HepG2 (cell line): ENCODE data around the gene GNG5. TPM values are rescaled to one million over a fixed set of nuclear protein-coding genes. Genes with fewer than 3 reads are reported as not detected.

ENCODE experiments used
- ATAC-seq: fragments of 200-7000 bp; cut with Tn5 transposase; 3 replicates; pipeline ENCODE4 v1.9.1; 2020; ENCODE audit warnings: mild to moderate bottlenecking, moderate library complexity
- BruUV-seq: library from RNA; stranded (reverse); fragments of 400-500 nt; replicated peaks from 2 replicates; lab custom pipeline; 2021; lab: Mats Ljungman, UMichigan
- CTCF ChIA-PET: fragments of 300-600 bp; formaldehyde crosslinking; extraction: SDS; loops from one replicate; lab custom pipeline; 2021; ENCODE audit warnings: low total read pairs, inconsistent platforms, low intra/inter-chr PET ratio; lab: Yijun Ruan, JAX
- POLR2A ChIA-PET: fragments of 350-600 bp; sonication (Branson Sonifier 250); formaldehyde crosslinking; loops from one replicate; lab custom pipeline; 2020; ENCODE audit warnings: antibody characterized with exemption, inconsistent platforms; lab: Yijun Ruan, JAX
- DNase-seq: peaks from one replicate; pipeline ENCODE4 v3.0.0-alpha.2; 2015; ENCODE audit warnings: low spot score
- FAIRE-seq: peaks from 3 replicates; lab custom pipeline; 2011; peaks lifted over from hg19 to GRCh38; lab: Jason Lieb, UNC
- H2AFZ ChIP-seq: one replicate; pipeline ENCODE4 v1.6.1; 2011; ENCODE audit warnings: low read length, inconsistent platforms
- H3K27ac ChIP-seq: fragments of 300-600 bp; 3 replicates; pipeline ENCODE4 v1.8.0; 2011; ENCODE audit warnings: mixed run types, mild to moderate bottlenecking, mixed read lengths, low read length, inconsistent platforms; ENCODE audit not compliant: insufficient read depth; ENCODE audit errors: extremely low read length
- H3K27me3 ChIP-seq, 2 experiments: fragments of 200-600 bp in 1 of 2; 2 replicates in 1 of 2; 3 replicates in 1 of 2; pipeline versions ENCODE4 v1.6.0 to v1.8.0; 2011; ENCODE audit warnings: low read length in 2 of 2, mild to moderate bottlenecking in 2 of 2, moderate library complexity in 2 of 2, inconsistent platforms in 1 of 2; ENCODE audit not compliant: insufficient read depth in 2 of 2, control insufficient read depth in 1 of 2
- H3K36me3 ChIP-seq, 2 experiments: fragments of 200-600 bp in 1 of 2; replicated peaks in 1 of 2; 2 replicates in 1 of 2; 3 replicates in 1 of 2; pipeline versions ENCODE4 v1.5.1 to v1.8.0; 2011; ENCODE audit warnings: low read length in 2 of 2, inconsistent platforms in 1 of 2; ENCODE audit not compliant: insufficient read depth in 2 of 2, control insufficient read depth in 1 of 2
- H3K4me1 ChIP-seq: 2 replicates; pipeline ENCODE4 v1.5.1; 2012; ENCODE audit warnings: low read length, inconsistent platforms; ENCODE audit not compliant: insufficient read depth
- H3K4me2 ChIP-seq: 2 replicates; pipeline ENCODE4 v1.6.0; 2011; ENCODE audit warnings: low read depth, low read length, inconsistent platforms
- H3K4me3 ChIP-seq, 3 experiments: fragments of 200-600 bp in 1 of 3; sonication (generic), shearing (Covaris generic) in 1 of 3; replicated peaks in 1 of 3; 2 replicates each; pipeline ENCODE4 v1.5.1; 2011 to 2016; ENCODE audit warnings: low read length in 3 of 3, inconsistent platforms in 2 of 3, low read depth in 2 of 3, mild to moderate bottlenecking in 2 of 3, control low read depth in 1 of 3, mixed read lengths in 1 of 3; ENCODE audit not compliant: insufficient read depth in 1 of 3
- H3K79me2 ChIP-seq: one replicate; pipeline ENCODE4 v1.6.1; 2011; ENCODE audit warnings: low read length, inconsistent platforms; ENCODE audit not compliant: insufficient read depth
- H3K9ac ChIP-seq: 2 replicates; pipeline ENCODE4 v1.6.0; 2011; ENCODE audit warnings: mild to moderate bottlenecking, low read depth, low read length, inconsistent platforms; ENCODE audit not compliant: insufficient read depth
- H3K9me3 ChIP-seq: 2 replicates; pipeline ENCODE4 v1.5.1; 2012; ENCODE audit warnings: mild to moderate bottlenecking, low read length
- H4K20me1 ChIP-seq: 2 replicates; pipeline ENCODE4 v1.6.0; 2011; ENCODE audit warnings: inconsistent platforms, mild to moderate bottlenecking, low read length, moderate library complexity; ENCODE audit not compliant: insufficient read depth
- CEBPB ChIP-seq: IDR thresholded peaks from 2 replicates; pipeline ENCODE4 v1.6.1; 2011; ENCODE audit warnings: low read depth, low read length, improper control_type of control experiment, borderline replicate concordance
- CEBPG ChIP-seq: IDR thresholded peaks from 2 replicates; pipeline ENCODE4 v1.6.1; 2016
- FIP1L1 ChIP-seq: fragments of 200-400 bp; formaldehyde crosslinking; IDR thresholded peaks from 2 replicates; pipeline ENCODE4 v1.6.1; 2018; ENCODE audit warnings: low read depth, mild to moderate bottlenecking, low read length, moderate library complexity, borderline replicate concordance; ENCODE audit not compliant: insufficient read depth
- GATAD2A ChIP-seq: IDR thresholded peaks from 2 replicates; pipeline ENCODE4 v1.6.1; 2016
- HNF4A ChIP-seq: sonication (generic); formaldehyde crosslinking; IDR thresholded peaks from 2 replicates; pipeline ENCODE4 v1.4.0; 2020; ENCODE audit warnings: missing genetic modification reagents
- NCOA2 ChIP-seq: sonication (generic); formaldehyde crosslinking; IDR thresholded peaks from 2 replicates; pipeline ENCODE4 v1.8.0; 2022; ENCODE audit warnings: inconsistent platforms
- NCOR1 ChIP-seq: fragments of 200-600 bp; sonication (generic); IDR thresholded peaks from 2 replicates; pipeline ENCODE4 v1.7.0; 2017; ENCODE audit warnings: antibody characterized with exemption, low read length, borderline replicate concordance
- RFXANK ChIP-seq: IDR thresholded peaks from 2 replicates; pipeline ENCODE4 v1.6.1; 2016
- SOX13 ChIP-seq, 3 experiments: fragments of 450-650 bp in 1 of 3; sonication (generic) in 1 of 3; formaldehyde crosslinking in 1 of 3; IDR thresholded peaks in 2 of 3; conservative IDR thresholded peaks in 1 of 3; 2 replicates each; pipeline versions ENCODE4 v1.5.0 to v1.6.1; 2016 to 2020; ENCODE audit warnings: antibody characterized with exemption in 1 of 3, mild to moderate bottlenecking in 1 of 3, missing compliant biosample characterization in 1 of 3, missing genetic modification reagents in 1 of 3, moderate library complexity in 1 of 3
- SOX5 ChIP-seq: IDR thresholded peaks from 2 replicates; pipeline ENCODE4 v1.6.1; 2016; ENCODE audit warnings: borderline replicate concordance
- ZGPAT ChIP-seq: IDR thresholded peaks from 2 replicates; pipeline ENCODE4 v1.6.1; 2016; ENCODE audit warnings: mild to moderate bottlenecking
- WGBS: methylation state at CpG from one replicate; pipeline ENCODE4 v1.1.6; 2017; ENCODE audit warnings: low lambda C conversion rate; 5-methylcytosine and 5-hydroxymethylcytosine counted together
- in situ Hi-C: cut with HindIII; loops from 2 replicates; pipeline ENCODE4 v1.10.0; 2017; ENCODE audit warnings: low pct_unique_long_range_greater_than_20kb; ENCODE audit not compliant: extremely low pct_ligation_motif_present
- intact Hi-C: fragments of 100-400 bp; cut with micrococcal nuclease; formaldehyde crosslinking; loops from one replicate; pipeline ENCODE4 v1.10.0; 2022; ENCODE audit not compliant: unreplicated experiment
- polyA plus RNA-seq, 8 experiments: library from polyadenylated mRNA; depleted of rRNA in 3 of 8; stranded (reverse) in 7 of 8; unstranded in 1 of 8; fragments of >200 nt; fragmentation: Illumina TruSeq in 4 of 8; extraction: Trizol in 4 of 8; gene quantifications; 2 replicates each; pipeline versions ENCODE4 v1.2.1 to v1.2.3, GENCODE V29; 2011 to 2016; ENCODE audit warnings: low read depth in 4 of 8, missing spikeins in 1 of 8, mixed read lengths in 1 of 8; ENCODE audit not compliant: insufficient read depth in 1 of 8
- total RNA-seq, 5 experiments: library from RNA; depleted of rRNA; stranded (reverse); fragments of >200 nt; fragmentation: Illumina TruSeq; extraction: Trizol; gene quantifications; 2 replicates each; pipeline ENCODE4 v1.2.3, GENCODE V29; 2016; ENCODE audit warnings: low read depth in 1 of 5
- TF ChIP-seq, protein P1 (sequence below): sonication (generic); formaldehyde crosslinking; IDR thresholded peaks from 2 replicates; pipeline ENCODE4 v1.5.1; 2020; ENCODE audit warnings: mild to moderate bottlenecking, missing genetic modification reagents, moderate library complexity
- TF ChIP-seq, protein P2 (sequence below): IDR thresholded peaks from 2 replicates; pipeline ENCODE4 v1.4.0; 2020; ENCODE audit warnings: mild to moderate bottlenecking, missing genetic modification reagents
- TF ChIP-seq, protein P3 (sequence below): sonication (generic); formaldehyde crosslinking; IDR thresholded peaks from 2 replicates; pipeline ENCODE4 v1.5.0; 2020; ENCODE audit warnings: missing genetic modification reagents

The GNG5 gene
- total and polyA plus RNA-seq, 2 of the 13 experiments (the other 11 are each of a cell fraction or from before 2014, with no cell fraction given): 103 to 137 TPM

GRCh38 chr1:84508510-84508909 lies 2.1 kb upstream of the GNG5 start:
- no peak overlapping the region for H3K9ac ChIP-seq
- DNase-seq (peak; percentile 18), FAIRE-seq (no peak), ATAC-seq (no peak)
- H3K9me3 ChIP-seq: no peaks in the 10 kb centered on the region
- ChIA-PET POLR2A (interaction anchor here (1.2 to 1.8 kb wide), 2 partner anchors 29 to 65 kb away, joined by 3 to 14 read pairs; partner anchors contain the start of gene CTBS), CTCF (no interaction called here)
- intact Hi-C loops (loop anchor here (5.0 kb wide), 1 partner anchor 34 kb away; no protein-coding TSS in a partner anchor), in situ Hi-C loops (loop anchor here (5.0 kb wide), 1 partner anchor 64 kb away; the partner anchor contains the start of gene CTBS)
- BruUV-seq: no TSS peak
- H3K4me3 ChIP-seq: no peak overlapping the region
- peaks cover 31% of the 10 kb centered on the region for H3K4me1 ChIP-seq
- no peak overlapping the region for H3K4me2 ChIP-seq
- H3K27me3 ChIP-seq: no peaks in the 10 kb centered on the region
- H3K36me3 ChIP-seq: peaks cover 0 to 2% of the 10 kb centered on the region in 2 experiments; a peak in 1 of 5 replicates
- 48% methylated on average over 1 of the region's 1 CpG for WGBS
- H3K79me2 ChIP-seq: peaks cover 25% of the 10 kb centered on the region
- H4K20me1 ChIP-seq: peaks cover 16% of the 10 kb centered on the region
- H3K27ac ChIP-seq: peak overlapping the region; percentile 11
- no peak overlapping the region for H2AFZ ChIP-seq
- TF ChIP-seq, protein P1, sequence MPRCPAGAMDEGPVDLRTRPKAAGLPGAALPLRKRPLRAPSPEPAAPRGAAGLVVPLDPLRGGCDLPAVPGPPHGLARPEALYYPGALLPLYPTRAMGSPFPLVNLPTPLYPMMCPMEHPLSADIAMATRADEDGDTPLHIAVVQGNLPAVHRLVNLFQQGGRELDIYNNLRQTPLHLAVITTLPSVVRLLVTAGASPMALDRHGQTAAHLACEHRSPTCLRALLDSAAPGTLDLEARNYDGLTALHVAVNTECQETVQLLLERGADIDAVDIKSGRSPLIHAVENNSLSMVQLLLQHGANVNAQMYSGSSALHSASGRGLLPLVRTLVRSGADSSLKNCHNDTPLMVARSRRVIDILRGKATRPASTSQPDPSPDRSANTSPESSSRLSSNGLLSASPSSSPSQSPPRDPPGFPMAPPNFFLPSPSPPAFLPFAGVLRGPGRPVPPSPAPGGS: no peak
- TF ChIP-seq FIP1L1: no peak
- peak; percentile 51; the same call in 1 of the 2 replicates for TF ChIP-seq NCOR1
- TF ChIP-seq ZGPAT (CRISPR knock-in tag): 0 out of 2 replicates have a peak, but pooled peaks have one; percentile 29
- TF ChIP-seq, protein P2, sequence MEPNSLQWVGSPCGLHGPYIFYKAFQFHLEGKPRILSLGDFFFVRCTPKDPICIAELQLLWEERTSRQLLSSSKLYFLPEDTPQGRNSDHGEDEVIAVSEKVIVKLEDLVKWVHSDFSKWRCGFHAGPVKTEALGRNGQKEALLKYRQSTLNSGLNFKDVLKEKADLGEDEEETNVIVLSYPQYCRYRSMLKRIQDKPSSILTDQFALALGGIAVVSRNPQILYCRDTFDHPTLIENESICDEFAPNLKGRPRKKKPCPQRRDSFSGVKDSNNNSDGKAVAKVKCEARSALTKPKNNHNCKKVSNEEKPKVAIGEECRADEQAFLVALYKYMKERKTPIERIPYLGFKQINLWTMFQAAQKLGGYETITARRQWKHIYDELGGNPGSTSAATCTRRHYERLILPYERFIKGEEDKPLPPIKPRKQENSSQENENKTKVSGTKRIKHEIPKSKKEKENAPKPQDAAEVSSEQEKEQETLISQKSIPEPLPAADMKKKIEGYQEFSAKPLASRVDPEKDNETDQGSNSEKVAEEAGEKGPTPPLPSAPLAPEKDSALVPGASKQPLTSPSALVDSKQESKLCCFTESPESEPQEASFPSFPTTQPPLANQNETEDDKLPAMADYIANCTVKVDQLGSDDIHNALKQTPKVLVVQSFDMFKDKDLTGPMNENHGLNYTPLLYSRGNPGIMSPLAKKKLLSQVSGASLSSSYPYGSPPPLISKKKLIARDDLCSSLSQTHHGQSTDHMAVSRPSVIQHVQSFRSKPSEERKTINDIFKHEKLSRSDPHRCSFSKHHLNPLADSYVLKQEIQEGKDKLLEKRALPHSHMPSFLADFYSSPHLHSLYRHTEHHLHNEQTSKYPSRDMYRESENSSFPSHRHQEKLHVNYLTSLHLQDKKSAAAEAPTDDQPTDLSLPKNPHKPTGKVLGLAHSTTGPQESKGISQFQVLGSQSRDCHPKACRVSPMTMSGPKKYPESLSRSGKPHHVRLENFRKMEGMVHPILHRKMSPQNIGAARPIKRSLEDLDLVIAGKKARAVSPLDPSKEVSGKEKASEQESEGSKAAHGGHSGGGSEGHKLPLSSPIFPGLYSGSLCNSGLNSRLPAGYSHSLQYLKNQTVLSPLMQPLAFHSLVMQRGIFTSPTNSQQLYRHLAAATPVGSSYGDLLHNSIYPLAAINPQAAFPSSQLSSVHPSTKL (CRISPR knock-in tag): peak; percentile 64
- TF ChIP-seq HNF4A (CRISPR knock-in tag): peak; percentile 26; the same call in 1 of the 2 replicates
- 0 out of 2 replicates have a peak, but pooled peaks have one; percentile 17 for TF ChIP-seq NCOA2 (CRISPR knock-in tag)
- 0 out of 2 replicates have a peak, but pooled peaks have one; percentile 30 for TF ChIP-seq GATAD2A (CRISPR knock-in tag)
- TF ChIP-seq CEBPB: peak; percentile 33; the same call in 1 of the 2 replicates
- peak; percentile 30; the same call in 1 of the 2 replicates for TF ChIP-seq SOX5
- peak; percentile 39; the same call in 1 of the 2 replicates for TF ChIP-seq CEBPG (CRISPR knock-in tag)
- TF ChIP-seq, protein P3, sequence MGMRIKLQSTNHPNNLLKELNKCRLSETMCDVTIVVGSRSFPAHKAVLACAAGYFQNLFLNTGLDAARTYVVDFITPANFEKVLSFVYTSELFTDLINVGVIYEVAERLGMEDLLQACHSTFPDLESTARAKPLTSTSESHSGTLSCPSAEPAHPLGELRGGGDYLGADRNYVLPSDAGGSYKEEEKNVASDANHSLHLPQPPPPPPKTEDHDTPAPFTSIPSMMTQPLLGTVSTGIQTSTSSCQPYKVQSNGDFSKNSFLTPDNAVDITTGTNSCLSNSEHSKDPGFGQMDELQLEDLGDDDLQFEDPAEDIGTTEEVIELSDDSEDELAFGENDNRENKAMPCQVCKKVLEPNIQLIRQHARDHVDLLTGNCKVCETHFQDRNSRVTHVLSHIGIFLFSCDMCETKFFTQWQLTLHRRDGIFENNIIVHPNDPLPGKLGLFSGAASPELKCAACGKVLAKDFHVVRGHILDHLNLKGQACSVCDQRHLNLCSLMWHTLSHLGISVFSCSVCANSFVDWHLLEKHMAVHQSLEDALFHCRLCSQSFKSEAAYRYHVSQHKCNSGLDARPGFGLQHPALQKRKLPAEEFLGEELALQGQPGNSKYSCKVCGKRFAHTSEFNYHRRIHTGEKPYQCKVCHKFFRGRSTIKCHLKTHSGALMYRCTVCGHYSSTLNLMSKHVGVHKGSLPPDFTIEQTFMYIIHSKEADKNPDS (CRISPR knock-in tag): no peak
- TF ChIP-seq RFXANK (CRISPR knock-in tag): no peak
- TF ChIP-seq SOX13 (IDR thresholded peaks at IDR 0.05): no peak
- TF ChIP-seq SOX13 (CRISPR knock-in tag; conservative IDR thresholded peaks at IDR 0.05 in 1 of 2, IDR thresholded peaks at IDR 0.05 in 1 of 2): peak in 1 of 2 experiments; percentile 28; a peak in 1 of 4 replicates
